ENCODE measurements around the gene STRADB. TPM values are rescaled to one million over a fixed set of nuclear protein-coding genes. Genes with fewer than 3 reads are reported as not detected.
A peak's percentile ranks its signal among the peaks of the same experiment; 100 is the strongest.

Gene STRADB
- total RNA-seq (34.5 TPM), polyA plus RNA-seq (ENCODE audit: insufficient read depth in 1 of 8, insufficient read length in 8 of 8, low replicate concordance in 1 of 8) (10 to 100 TPM; 32.8 to 60.5 (median 40.9) TPM)
- long read RNA-seq, donor 1, transcript STRADB-201 (12 exons, 2,293 nt) = major isoform, 7 of 7 reads
- long read RNA-seq, donor 1, partial matches to known transcripts = 0 of 7 reads
- long read RNA-seq, donor 1, other reads (novel, unspliced or antisense) = 0 of 7 reads
- long read RNA-seq, donor 2 = 0 reads
- long read RNA-seq, donor 3, transcript STRADB-201 (12 exons, 2,293 nt) = major isoform, 18 of 48 reads
- long read RNA-seq, donor 3, partial matches to known transcripts = 29 of 48 reads
- long read RNA-seq, donor 3, other reads (novel, unspliced or antisense) = 0 of 48 reads
- long read RNA-seq, donor 4, partial matches to known transcripts = 0 of 3 reads
- long read RNA-seq, donor 4, other reads (novel, unspliced or antisense) = 0 of 3 reads
- long read RNA-seq, donor 5, transcript STRADB-201 (12 exons, 2,293 nt) = major isoform, 11 of 11 reads
- long read RNA-seq, donor 5, partial matches to known transcripts = 0 of 11 reads
- long read RNA-seq, donor 5, other reads (novel, unspliced or antisense) = 0 of 11 reads
- long read RNA-seq, donor 6, transcript STRADB-201 (12 exons, 2,293 nt) = major isoform, 20 of 20 reads
- long read RNA-seq, donor 6, partial matches to known transcripts = 0 of 20 reads
- long read RNA-seq, donor 6, other reads (novel, unspliced or antisense) = 0 of 20 reads
- long read RNA-seq, donor 7, transcript STRADB-201 (12 exons, 2,293 nt) = major isoform, 10 of 26 reads
- long read RNA-seq, donor 7, partial matches to known transcripts = 16 of 26 reads
- long read RNA-seq, donor 7, other reads (novel, unspliced or antisense) = 0 of 26 reads
- long read RNA-seq, donor 8, partial matches to known transcripts = 0 of 3 reads
- long read RNA-seq, donor 8, other reads (novel, unspliced or antisense) = 0 of 3 reads
- long read RNA-seq, donor 9, transcript STRADB-201 (12 exons, 2,293 nt) = major isoform, 9 of 9 reads
- long read RNA-seq, donor 9, partial matches to known transcripts = 0 of 9 reads
- long read RNA-seq, donor 9, other reads (novel, unspliced or antisense) = 0 of 9 reads
- long read RNA-seq, donor 10, transcript STRADB-201 (12 exons, 2,293 nt) = major isoform, 17 of 22 reads
- long read RNA-seq, donor 10, partial matches to known transcripts = 0 of 22 reads
- long read RNA-seq, donor 10, other reads (novel, unspliced or antisense) = 5 of 22 reads
- long read RNA-seq, donor 11, transcript STRADB-201 (12 exons, 2,293 nt) = major isoform, 8 of 8 reads
- long read RNA-seq, donor 11, partial matches to known transcripts = 0 of 8 reads
- long read RNA-seq, donor 11, other reads (novel, unspliced or antisense) = 0 of 8 reads

GRCh38 chr2:201451292-201452057, at the start of gene STRADB, which contains the start of gene TRAK2:
Gene STRADB, plus strand, starts transcription at chr2:201451740. Its CDS starts 3,101 bp downstream, at chr2:201454841.
Gene TRAK2, minus strand, starts transcription at chr2:201451458. Its CDS starts 30,951 bp downstream, at chr2:201420507.
- no peaks in the 10 kb centered on the region for H3K9me3 ChIP-seq (replicated peaks; ENCODE audit: control insufficient read depth, low read depth, low read length)
- peaks cover 4% of the 10 kb centered on the region for H3K4me1 ChIP-seq (ENCODE audit: control insufficient read depth, insufficient read depth, low read length)
- peak within 1 kb of the TSS; percentile 98 for H3K4me3 ChIP-seq (ENCODE audit: low read length)
- peak within 1 kb of the TSS; percentile 96 for H3K27ac ChIP-seq (ENCODE audit: low read length)
- DNase-seq = peak; percentile 98
- H3K27me3 ChIP-seq (ENCODE audit: control insufficient read depth, insufficient read depth, low read length) = no peaks in the 10 kb centered on the region
- peaks cover 5% of the 10 kb centered on the region for H3K36me3 ChIP-seq (ENCODE audit: control insufficient read depth, insufficient read depth, low read length)
- WGBS (ENCODE audit: insufficient coverage) = 0% methylated on average over 78 of the region's 78 CpGs

GRCh38 chr2:201401815-201402214, 49.7 kb upstream of the STRADB start:
- WGBS (ENCODE audit: insufficient coverage) = no CpG with 5 or more reads among the region's 3 CpGs
- Histone ChIP-seq H3K9me3 (replicated peaks; ENCODE audit: control insufficient read depth, low read depth, low read length) (no peaks in the 10 kb centered on the region), H3K27me3 (ENCODE audit: control insufficient read depth, insufficient read depth, low read length) (no peaks in the 10 kb centered on the region), H3K4me3 (ENCODE audit: low read length) (no peak overlapping the region), H3K27ac (ENCODE audit: low read length) (no peak overlapping the region), H3K36me3 (ENCODE audit: control insufficient read depth, insufficient read depth, low read length) (peaks cover 9% of the 10 kb centered on the region), H3K4me1 (ENCODE audit: control insufficient read depth, insufficient read depth, low read length) (no peaks in the 10 kb centered on the region)
- no peak for DNase-seq

DNA sequence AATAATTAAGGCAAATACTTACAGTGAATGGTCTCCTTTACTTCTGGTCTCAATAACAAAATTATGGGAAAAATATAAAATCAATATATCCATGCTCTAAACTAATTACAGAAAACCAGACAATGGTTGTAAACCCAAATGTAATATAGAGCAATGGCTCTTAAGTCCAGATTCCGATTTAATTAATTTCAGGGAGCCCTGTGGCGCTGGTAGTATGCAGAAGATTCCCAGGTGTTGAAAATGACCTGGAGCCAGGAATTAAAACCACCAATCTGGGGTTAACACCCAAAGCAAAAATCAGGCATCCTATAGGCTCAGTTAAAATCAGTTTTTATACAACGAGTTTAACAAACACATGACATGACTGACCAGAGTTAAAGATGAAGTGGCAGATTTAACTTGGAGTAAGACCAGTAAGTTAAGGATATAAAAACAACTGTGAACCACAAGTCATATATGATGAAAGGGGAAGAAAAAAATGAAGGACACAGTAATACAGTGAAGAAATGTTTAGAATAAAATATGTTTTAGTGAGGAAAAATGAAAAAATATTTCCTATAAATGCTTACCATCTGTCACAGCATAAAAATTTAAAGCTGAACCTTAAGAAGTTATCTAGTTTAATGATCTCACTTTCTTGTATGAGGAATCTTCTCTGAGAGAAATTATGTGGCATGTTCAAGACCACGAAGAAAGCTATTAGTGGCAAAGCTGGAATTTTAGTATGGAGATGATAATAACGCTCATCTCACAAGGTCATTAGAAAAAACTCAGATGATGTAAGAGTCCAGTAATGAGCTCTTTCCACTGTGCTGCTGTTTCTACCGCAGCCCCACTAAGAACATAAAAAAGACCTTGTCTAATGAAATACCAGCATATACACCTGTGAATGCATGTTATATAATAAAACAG, 48.6 kb upstream of the STRADB start:
- no peak for DNase-seq
- Histone ChIP-seq H3K4me1 (ENCODE audit: control insufficient read depth, insufficient read depth, low read length) (no peaks in the 10 kb centered on the region), H3K4me3 (ENCODE audit: low read length) (no peak overlapping the region)

GRCh38 chr2:201403880-201404279, 47.7 kb upstream of the STRADB start:
- Histone ChIP-seq H3K36me3 (ENCODE audit: control insufficient read depth, insufficient read depth, low read length) (no peaks in the 10 kb centered on the region), H3K4me3 (ENCODE audit: low read length) (no peak overlapping the region), H3K4me1 (ENCODE audit: control insufficient read depth, insufficient read depth, low read length) (no peaks in the 10 kb centered on the region), H3K27ac (ENCODE audit: low read length) (no peak overlapping the region), H3K27me3 (ENCODE audit: control insufficient read depth, insufficient read depth, low read length) (no peaks in the 10 kb centered on the region), H3K9me3 (replicated peaks; ENCODE audit: control insufficient read depth, low read depth, low read length) (no peaks in the 10 kb centered on the region)
- 100% methylated on average over 2 of the region's 3 CpGs for WGBS (ENCODE audit: insufficient coverage)
- DNase-seq = no peak

More for the DNA sequence above, 48.6 kb upstream of the STRADB start:
- no peaks in the 10 kb centered on the region for H3K27me3 ChIP-seq (ENCODE audit: control insufficient read depth, insufficient read depth, low read length)
- H3K27ac ChIP-seq (ENCODE audit: low read length) = no peak overlapping the region
- H3K36me3 ChIP-seq (ENCODE audit: control insufficient read depth, insufficient read depth, low read length) = peaks cover 2% of the 10 kb centered on the region
- WGBS (ENCODE audit: insufficient coverage) = 100% methylated on average over 1 of the region's 6 CpGs
- no peaks in the 10 kb centered on the region for H3K9me3 ChIP-seq (replicated peaks; ENCODE audit: control insufficient read depth, low read depth, low read length)

DNA sequence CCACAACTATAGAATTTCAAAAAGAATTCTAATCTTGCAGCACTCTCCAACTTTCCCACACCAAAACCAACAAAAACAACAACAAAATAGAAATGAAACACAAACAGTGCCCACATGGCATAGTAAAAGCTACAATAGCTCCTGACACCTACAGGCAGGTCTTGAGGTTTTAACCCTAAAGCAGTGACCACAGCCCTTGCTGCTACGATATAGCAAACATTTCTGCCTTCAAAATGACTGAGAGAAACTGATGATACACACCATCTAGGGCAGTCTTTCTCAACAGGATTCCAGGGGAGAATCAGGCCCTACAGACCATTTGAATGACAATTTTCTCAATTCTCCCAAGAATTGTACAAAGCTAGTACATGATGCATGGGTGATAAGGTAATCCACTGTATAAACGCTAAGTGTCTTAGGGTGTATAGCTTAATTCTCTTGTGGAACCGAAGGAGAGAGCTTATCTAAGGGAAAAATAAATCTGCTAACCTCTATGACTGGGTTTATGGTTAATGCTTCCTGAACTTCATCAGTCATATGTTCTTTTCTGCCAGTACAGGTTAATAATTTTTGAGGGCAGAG, 46.8 kb upstream of the STRADB start:
- H3K9me3 ChIP-seq (replicated peaks; ENCODE audit: control insufficient read depth, low read depth, low read length) = no peaks in the 10 kb centered on the region
- H3K4me3 ChIP-seq (ENCODE audit: low read length) = no peak overlapping the region
- H3K27ac ChIP-seq (ENCODE audit: low read length) = no peak overlapping the region
- H3K27me3 ChIP-seq (ENCODE audit: control insufficient read depth, insufficient read depth, low read length) = no peaks in the 10 kb centered on the region
- no peak for DNase-seq
- H3K36me3 ChIP-seq (ENCODE audit: control insufficient read depth, insufficient read depth, low read length) = no peaks in the 10 kb centered on the region
- H3K4me1 ChIP-seq (ENCODE audit: control insufficient read depth, insufficient read depth, low read length) = no peaks in the 10 kb centered on the region
- 80% methylated on average over 1 of the region's 3 CpGs for WGBS (ENCODE audit: insufficient coverage)

DNA sequence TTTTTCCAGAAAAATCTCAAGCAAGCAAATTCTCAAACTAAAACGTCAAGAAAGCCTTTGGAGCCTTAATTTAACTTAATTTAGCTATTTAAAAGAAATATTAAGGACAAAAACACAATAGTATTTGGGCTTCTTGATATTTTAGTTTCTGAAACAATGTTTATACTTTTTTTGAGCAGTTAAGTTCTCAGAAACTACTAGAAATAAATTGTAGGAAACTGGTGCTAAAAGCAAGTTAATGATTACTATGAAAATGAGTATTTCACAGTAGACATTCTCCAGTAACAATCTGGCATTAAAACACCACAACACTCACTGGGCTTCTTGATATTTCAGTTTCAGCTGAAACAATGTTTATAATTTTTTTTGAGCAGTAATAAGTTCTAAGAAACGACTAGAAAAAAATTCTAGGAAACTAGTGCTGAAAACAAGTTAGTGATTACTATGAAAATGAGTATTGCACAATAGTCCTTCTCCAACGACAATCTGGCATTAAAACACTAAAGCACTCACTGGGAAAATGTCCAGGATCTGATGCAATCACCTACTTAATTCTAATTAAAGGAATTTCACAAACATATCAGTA, 45.4 kb upstream of the STRADB start:
- H3K4me3 ChIP-seq (ENCODE audit: low read length) = no peak overlapping the region
- H3K9me3 ChIP-seq (replicated peaks; ENCODE audit: control insufficient read depth, low read depth, low read length) = no peaks in the 10 kb centered on the region
- DNase-seq = peak; percentile 77
- no CpG with 5 or more reads among the region's 3 CpGs for WGBS (ENCODE audit: insufficient coverage)
- H3K27me3 ChIP-seq (ENCODE audit: control insufficient read depth, insufficient read depth, low read length) = no peaks in the 10 kb centered on the region
- no peaks in the 10 kb centered on the region for H3K4me1 ChIP-seq (ENCODE audit: control insufficient read depth, insufficient read depth, low read length)
- H3K27ac ChIP-seq (ENCODE audit: low read length) = no peak overlapping the region
- H3K36me3 ChIP-seq (ENCODE audit: control insufficient read depth, insufficient read depth, low read length) = no peaks in the 10 kb centered on the region

- Histone ChIP-seq H3K4me3 (ENCODE audit: low read length) (no peak overlapping the region), H3K27ac (ENCODE audit: low read length) (no peak overlapping the region), H3K27me3 (ENCODE audit: control insufficient read depth, insufficient read depth, low read length) (no peaks in the 10 kb centered on the region), H3K4me1 (ENCODE audit: control insufficient read depth, insufficient read depth, low read length) (no peaks in the 10 kb centered on the region), H3K9me3 (replicated peaks; ENCODE audit: control insufficient read depth, low read depth, low read length) (no peaks in the 10 kb centered on the region), H3K36me3 (ENCODE audit: control insufficient read depth, insufficient read depth, low read length) (no peaks in the 10 kb centered on the region)
- WGBS (ENCODE audit: insufficient coverage) = no CpG with 5 or more reads among the region's 2 CpGs
- no peak for DNase-seq
These were observed 44.3 kb upstream of the STRADB start for GRCh38 chr2:201407265-201407664.

DNA sequence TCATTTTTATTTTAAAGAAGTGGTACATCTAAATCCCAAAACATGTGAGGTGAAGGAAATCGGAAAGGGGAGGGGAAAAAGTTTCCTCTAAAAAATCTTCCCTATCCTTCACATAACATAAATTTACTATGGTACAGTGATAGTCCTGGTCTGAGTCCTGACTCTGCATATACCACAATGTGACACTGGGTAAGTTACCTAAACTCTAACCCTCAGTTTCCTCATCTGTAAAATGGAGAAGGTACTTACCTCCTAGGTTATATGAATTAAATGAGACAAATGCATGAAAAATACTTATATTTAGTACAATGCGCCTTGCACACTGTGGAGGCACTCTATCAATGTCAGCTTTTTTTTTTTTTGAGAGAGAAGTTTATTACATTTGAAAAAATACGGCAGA, 42.6 kb upstream of the STRADB start:
- no CpG with 5 or more reads among the region's 3 CpGs for WGBS (ENCODE audit: insufficient coverage)
- H3K4me1 ChIP-seq (ENCODE audit: control insufficient read depth, insufficient read depth, low read length) = no peaks in the 10 kb centered on the region

More for the DNA sequence above, 42.6 kb upstream of the STRADB start:
- Histone ChIP-seq H3K9me3 (replicated peaks; ENCODE audit: control insufficient read depth, low read depth, low read length) (no peaks in the 10 kb centered on the region), H3K27ac (ENCODE audit: low read length) (no peak overlapping the region), H3K36me3 (ENCODE audit: control insufficient read depth, insufficient read depth, low read length) (no peaks in the 10 kb centered on the region), H3K27me3 (ENCODE audit: control insufficient read depth, insufficient read depth, low read length) (no peaks in the 10 kb centered on the region), H3K4me3 (ENCODE audit: low read length) (no peak overlapping the region)
- DNase-seq = no peak
